ENCODE results near the gene GSTK1.
A peak's percentile ranks its signal among the peaks of the same experiment; 100 is the strongest.

DNA sequence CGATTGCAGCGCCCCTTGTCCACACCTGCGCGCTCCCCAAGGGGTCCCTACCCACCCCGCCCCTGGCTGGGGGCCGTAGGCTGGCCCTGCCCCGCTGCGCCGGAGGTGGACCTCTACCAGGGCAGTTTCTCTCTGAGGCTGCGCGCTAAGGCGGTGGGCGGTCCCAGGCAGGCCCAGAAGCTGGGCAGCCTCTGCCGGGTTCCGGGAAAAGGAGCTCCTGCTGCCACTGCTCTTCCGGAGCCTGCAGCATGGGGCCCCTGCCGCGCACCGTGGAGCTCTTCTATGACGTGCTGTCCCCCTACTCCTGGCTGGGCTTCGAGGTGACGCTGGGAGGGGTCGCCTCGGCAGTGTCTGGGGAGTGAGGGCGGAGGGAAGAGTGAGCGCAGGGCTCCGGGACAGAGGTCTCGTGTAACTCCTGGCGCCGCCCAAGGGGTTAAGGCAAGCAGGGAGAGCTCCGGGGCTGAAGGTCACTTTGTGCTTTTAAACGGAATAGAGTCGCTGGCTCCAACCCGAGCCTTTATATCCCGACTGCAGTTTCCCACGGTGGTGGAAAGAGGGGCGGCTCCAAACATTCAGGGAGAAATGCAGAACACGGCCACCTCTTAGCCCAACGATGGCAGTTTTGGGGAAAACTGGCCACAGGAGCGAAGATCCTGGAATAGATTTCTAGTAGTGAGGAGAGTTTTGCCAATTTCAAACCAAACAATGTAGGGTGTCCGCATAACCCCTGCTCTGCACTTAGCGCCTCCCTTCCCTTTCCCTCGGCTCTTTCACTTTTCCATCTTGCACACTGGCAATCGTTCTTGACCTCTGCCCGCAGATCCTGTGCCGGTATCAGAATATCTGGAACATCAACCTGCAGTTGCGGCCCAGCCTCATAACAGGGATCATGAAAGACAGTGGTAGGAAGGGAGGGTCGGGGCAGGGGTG lies at the start of gene GSTK1:
- TF ChIP-seq, protein P1, sequence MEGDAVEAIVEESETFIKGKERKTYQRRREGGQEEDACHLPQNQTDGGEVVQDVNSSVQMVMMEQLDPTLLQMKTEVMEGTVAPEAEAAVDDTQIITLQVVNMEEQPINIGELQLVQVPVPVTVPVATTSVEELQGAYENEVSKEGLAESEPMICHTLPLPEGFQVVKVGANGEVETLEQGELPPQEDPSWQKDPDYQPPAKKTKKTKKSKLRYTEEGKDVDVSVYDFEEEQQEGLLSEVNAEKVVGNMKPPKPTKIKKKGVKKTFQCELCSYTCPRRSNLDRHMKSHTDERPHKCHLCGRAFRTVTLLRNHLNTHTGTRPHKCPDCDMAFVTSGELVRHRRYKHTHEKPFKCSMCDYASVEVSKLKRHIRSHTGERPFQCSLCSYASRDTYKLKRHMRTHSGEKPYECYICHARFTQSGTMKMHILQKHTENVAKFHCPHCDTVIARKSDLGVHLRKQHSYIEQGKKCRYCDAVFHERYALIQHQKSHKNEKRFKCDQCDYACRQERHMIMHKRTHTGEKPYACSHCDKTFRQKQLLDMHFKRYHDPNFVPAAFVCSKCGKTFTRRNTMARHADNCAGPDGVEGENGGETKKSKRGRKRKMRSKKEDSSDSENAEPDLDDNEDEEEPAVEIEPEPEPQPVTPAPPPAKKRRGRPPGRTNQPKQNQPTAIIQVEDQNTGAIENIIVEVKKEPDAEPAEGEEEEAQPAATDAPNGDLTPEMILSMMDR (IDR thresholded peaks at IDR 0.05) = peak in 1 of 3 donors; percentile 6
- peak; percentile 54 to 80 (median 58) for TF ChIP-seq POLR2AphosphoS5 (IDR thresholded peaks at IDR 0.05)
- TF ChIP-seq POLR2A (IDR thresholded peaks at IDR 0.05) = peak; percentile 68
